ENCODE data around the gene ANKS1A.
"Not testable (repeated sequence)": the region's sequence is repeated elsewhere in the genome, so short reads cannot be mapped to it uniquely, and the experiment has no call there.

The ANKS1A gene

DNA sequence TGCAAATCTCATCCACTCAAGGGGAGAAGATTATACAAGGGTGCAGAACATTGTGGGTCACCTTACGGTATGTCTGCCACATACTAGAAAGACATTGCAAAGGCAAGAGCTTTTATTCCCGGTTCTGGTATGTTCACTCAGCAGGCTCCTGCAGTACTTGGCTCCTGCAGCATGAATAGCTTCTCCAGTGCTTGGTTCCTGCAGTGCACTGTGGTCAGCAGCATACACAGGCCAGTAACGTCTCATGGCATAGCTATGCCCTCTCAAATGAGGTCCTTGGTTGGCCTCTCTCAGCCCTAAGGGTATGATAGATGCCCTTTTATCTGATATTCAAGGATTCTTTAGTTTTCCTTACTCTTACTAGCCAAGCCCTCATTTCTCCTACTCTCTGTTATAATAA lies 239.4 kb downstream of the ANKS1A start:
- DNase-seq = no peak

DNA sequence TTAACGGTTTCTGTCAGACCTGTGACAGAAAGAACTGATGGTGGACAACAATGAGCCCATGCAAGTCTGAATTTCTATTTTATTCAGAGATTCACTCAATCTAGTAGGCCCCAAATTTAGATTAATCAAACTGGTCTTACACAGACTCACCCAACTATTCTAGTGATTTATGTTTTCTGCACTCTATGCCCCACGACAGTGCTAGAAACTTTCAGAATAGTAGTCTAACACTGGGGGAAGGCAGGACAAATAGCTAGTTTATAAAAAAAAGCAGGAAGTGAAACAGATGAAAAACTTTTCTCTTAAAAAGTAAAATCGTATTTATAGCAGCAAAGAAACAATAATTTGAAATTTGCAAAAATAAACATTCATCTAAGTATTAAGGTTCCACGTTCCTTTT lies 247.1 kb downstream of the ANKS1A start:
- DNase-seq = no peak

- not testable (repeated sequence) for DNase-seq
Measured at GRCh38 chr6:35138191-35138590, 249.1 kb downstream of the ANKS1A start.

DNA sequence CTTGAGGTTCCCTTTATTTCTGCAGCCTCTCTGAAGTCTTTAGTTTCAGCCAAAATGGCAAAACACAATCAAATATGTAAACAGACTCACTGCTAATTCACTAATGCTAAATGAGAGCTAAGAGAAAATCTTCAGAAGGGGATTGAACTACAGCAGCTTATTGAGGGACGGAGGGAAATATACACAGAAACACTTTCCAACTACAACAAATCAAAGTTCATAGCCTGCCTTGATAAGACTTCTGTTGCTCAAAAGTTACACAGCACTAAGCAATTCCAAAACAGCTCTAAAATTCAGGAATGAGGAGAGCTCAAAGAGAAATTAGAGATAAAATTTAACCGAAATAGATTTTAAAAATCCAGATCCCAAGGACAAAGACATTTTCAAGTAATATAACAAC lies 250.4 kb downstream of the ANKS1A start:
- no peak for DNase-seq

GRCh38 chr6:35139924-35140638 lies 251.0 kb downstream of the ANKS1A start:
- peak; percentile 51 for DNase-seq

DNA sequence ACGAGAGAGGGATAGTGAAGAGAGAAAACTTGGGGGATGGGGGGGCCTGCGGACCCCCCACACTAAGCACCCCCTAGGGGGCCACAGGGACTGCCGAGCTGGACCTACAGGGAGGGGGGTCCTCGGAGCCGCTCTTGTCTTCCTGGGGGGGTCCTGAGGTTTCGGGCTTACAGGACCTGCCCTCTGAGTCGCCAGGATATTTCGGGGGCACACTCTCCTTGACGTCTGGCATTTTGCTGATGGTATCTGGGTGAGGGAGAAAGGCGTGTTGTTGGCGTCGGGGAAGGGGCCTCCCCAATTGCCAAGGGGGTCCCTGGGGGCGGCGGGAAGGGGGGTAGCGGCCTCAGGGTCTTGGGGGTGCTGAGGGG lies 251.6 kb downstream of the ANKS1A start:
- DNase-seq = no peak

Data from activated CD8-positive, alpha-beta memory T cell treated with anti-CD3 and anti-CD28 coated beads, Interleukin-2, amount 50 U/mL, for 4 hours (primary cell).